HCT116 (cell line): ENCODE results near the gene GRID2. TPM values are rescaled to one million over a fixed set of nuclear protein-coding genes. Genes with fewer than 3 reads are reported as not detected.

Experiments
- ATAC-seq: fragments of 200-7000 bp; cut with Tn5 transposase; 2 replicates; pipeline ENCODE4 v1.9.1; 2020; ENCODE audit warnings: mild to moderate bottlenecking, moderate library complexity
- BruUV-seq: library from RNA; stranded (reverse); fragments of 400-500 nt; replicated peaks from 2 replicates; lab custom pipeline; 2021; lab: Mats Ljungman, UMichigan
- CTCF ChIA-PET: fragments of 300-600 bp; sonication (Branson Sonifier 250); formaldehyde crosslinking; loops from one replicate; lab custom pipeline; 2021; ENCODE audit warnings: antibody characterized with exemption; lab: Charles Lee
- POLR2A ChIA-PET: fragments of 300-600, 350-600 bp; sonication (Branson Sonifier 250); formaldehyde crosslinking; loops from one replicate; lab custom pipeline; 2021; ENCODE audit warnings: antibody characterized with exemption; lab: Charles Lee
- RAD21 ChIA-PET, 2 experiments: fragments of 300-600 bp; sonication (Branson Sonifier 250); formaldehyde crosslinking; loops; one replicate each; lab custom pipeline; 2023; ENCODE audit warnings: low total read pairs in 2 of 2; ENCODE audit not compliant: uncharacterized antibody in 2 of 2, unreplicated experiment in 2 of 2, low non-redundant PET in 1 of 2; lab: Charles Lee
- DNase-seq: peaks from one replicate; pipeline ENCODE4 v3.0.0-alpha.2; 2010; ENCODE audit warnings: low read depth, low spot score
- H2AFZ ChIP-seq: fragments of 200-600 bp; shearing (Covaris generic), sonication (generic); 2 replicates; pipeline ENCODE4 v1.6.1; 2017; ENCODE audit warnings: low read depth, mixed run types, mixed read lengths, antibody characterized with exemption, low read length; ENCODE audit not compliant: poor library complexity, severe bottlenecking
- H3K27ac ChIP-seq: 2 replicates; pipeline ENCODE4 v1.5.1; 2012; ENCODE audit warnings: low read depth, low read length
- H3K27me3 ChIP-seq: fragments of 200-600 bp; sonication (generic); 2 replicates; pipeline ENCODE4 v1.6.1; 2016; ENCODE audit warnings: mixed run types, low read length, mixed read lengths; ENCODE audit not compliant: insufficient read depth
- H3K36me3 ChIP-seq, 2 experiments: fragments of 200-500 bp in 1 of 2; fragments of 200-600 bp in 1 of 2; sonication (Bioruptor generic) in 1 of 2; sonication (generic) in 1 of 2; 2 replicates each; pipeline versions ENCODE4 v1.5.1 to v1.6.1; 2014 to 2016; ENCODE audit warnings: low read length in 2 of 2, inconsistent platforms in 1 of 2, mixed read lengths in 1 of 2, mixed run types in 1 of 2; ENCODE audit not compliant: insufficient read depth in 2 of 2, control insufficient read depth in 1 of 2
- H3K4me1 ChIP-seq, 2 experiments: fragments of 200-600 bp in 1 of 2; sonication (generic) in 1 of 2; 2 replicates each; pipeline versions ENCODE4 v1.5.1 to v1.6.1; 2012 to 2017; ENCODE audit warnings: low read length in 2 of 2, inconsistent platforms in 1 of 2, mild to moderate bottlenecking in 1 of 2, mixed read lengths in 1 of 2, mixed run types in 1 of 2, moderate library complexity in 1 of 2; ENCODE audit not compliant: insufficient read depth in 2 of 2, control insufficient read depth in 1 of 2
- H3K4me2 ChIP-seq: fragments of 200-600 bp; sonication (generic); 2 replicates; pipeline ENCODE4 v1.6.1; 2017; ENCODE audit warnings: mixed run types, low read length, mixed read lengths
- H3K4me3 ChIP-seq, 2 experiments: fragments of 200-600 bp in 1 of 2; sonication (generic) in 1 of 2; replicated peaks in 1 of 2; 2 replicates each; pipeline ENCODE4 v1.5.1; 2011 to 2016; ENCODE audit warnings: low read length in 2 of 2, control low read depth in 1 of 2, low read depth in 1 of 2, mild to moderate bottlenecking in 1 of 2, mixed read lengths in 1 of 2, mixed run types in 1 of 2
- H3K79me2 ChIP-seq: fragments of 200-600 bp; sonication (generic); 2 replicates; pipeline ENCODE4 v1.6.1; 2017; ENCODE audit warnings: mild to moderate bottlenecking, mixed run types, low read length, moderate library complexity, mixed read lengths; ENCODE audit not compliant: insufficient read depth
- H3K9ac ChIP-seq: fragments of 200-600 bp; sonication (generic); 2 replicates; pipeline ENCODE4 v1.6.1; 2016; ENCODE audit warnings: low read length, mixed read lengths
- H3K9me2 ChIP-seq: fragments of 200-600 bp; sonication (generic), shearing (Covaris generic); 2 replicates; pipeline ENCODE4 v1.6.1; 2017; ENCODE audit warnings: mixed run types, mild to moderate bottlenecking, moderate library complexity; ENCODE audit not compliant: insufficient read depth
- H3K9me3 ChIP-seq, 2 experiments: fragments of 200-500 bp in 1 of 2; fragments of 200-600 bp in 1 of 2; sonication (Bioruptor generic) in 1 of 2; sonication (generic) in 1 of 2; 2 replicates each; pipeline ENCODE4 v1.6.1; 2014 to 2017; ENCODE audit warnings: low read length in 2 of 2, mixed read lengths in 2 of 2, inconsistent platforms in 1 of 2, low read depth in 1 of 2, mild to moderate bottlenecking in 1 of 2, mixed run types in 1 of 2, moderate library complexity in 1 of 2; ENCODE audit not compliant: control insufficient read depth in 1 of 2, insufficient read depth in 1 of 2
- H4K20me1 ChIP-seq: fragments of 200-600 bp; sonication (generic), shearing (Covaris generic); 2 replicates; pipeline ENCODE4 v1.6.1; 2017; ENCODE audit warnings: mixed run types, mild to moderate bottlenecking, moderate library complexity; ENCODE audit not compliant: insufficient read depth
- EGR1 ChIP-seq: IDR thresholded peaks from 2 replicates; pipeline ENCODE4 v1.6.1; 2012; ENCODE audit warnings: low read depth
- ELF1 ChIP-seq: IDR thresholded peaks from 2 replicates; pipeline ENCODE4 v1.6.1; 2012; ENCODE audit warnings: low read depth, borderline replicate concordance
- FOSL1 ChIP-seq: IDR thresholded peaks from 2 replicates; pipeline ENCODE4 v1.6.1; 2012; ENCODE audit warnings: low read depth
- MAX ChIP-seq: IDR thresholded peaks from 2 replicates; pipeline ENCODE4 v1.6.1; 2012
- RAD21 ChIP-seq: IDR thresholded peaks from 2 replicates; pipeline ENCODE4 v1.6.1; 2012; ENCODE audit warnings: low read depth, mild to moderate bottlenecking
- SP1 ChIP-seq: IDR thresholded peaks from 2 replicates; pipeline ENCODE4 v1.6.1; 2012; ENCODE audit warnings: low read depth
- SRF ChIP-seq: IDR thresholded peaks from 2 replicates; pipeline ENCODE4 v1.6.1; 2012; ENCODE audit warnings: low read depth
- TCF7L2 ChIP-seq: IDR thresholded peaks from 2 replicates; pipeline ENCODE4 v1.7.0; 2011; ENCODE audit warnings: borderline replicate concordance, inconsistent platforms; ENCODE audit not compliant: insufficient read depth, insufficient read length; ENCODE audit errors: extremely low read depth
- YY1 ChIP-seq: IDR thresholded peaks from 2 replicates; pipeline ENCODE4 v1.6.1; 2011; ENCODE audit warnings: low read length, low read depth, moderate library complexity, mild to moderate bottlenecking; ENCODE audit not compliant: insufficient replicate concordance; ENCODE audit errors: extremely low read depth
- ZBTB33 ChIP-seq: IDR thresholded peaks from 2 replicates; pipeline ENCODE4 v1.6.1; 2011; ENCODE audit warnings: mild to moderate bottlenecking, low read length, moderate library complexity; ENCODE audit not compliant: insufficient replicate concordance; ENCODE audit errors: extremely low read depth
- ZNF274 ChIP-seq: fragments of 200-500 bp; sonication (Bioruptor generic); IDR thresholded peaks from 2 replicates; pipeline ENCODE4 v1.6.1; 2014; ENCODE audit warnings: mild to moderate bottlenecking, low read depth, low read length, inconsistent platforms
- intact Hi-C: fragments of 100-400 bp; cut with micrococcal nuclease; formaldehyde crosslinking; loops from 2 replicates; pipeline ENCODE4 v1.10.0; 2022
- total RNA-seq: library from RNA; stranded (reverse); gene quantifications from one replicate; pipeline ENCODE4 v1.2.1, GENCODE V29; 2021; ENCODE audit not compliant: unreplicated experiment

Gene GRID2
- total RNA-seq, 1 experiment from 2014 or later = not detected

GRCh38 chr4:92406488-92406887 is 102.7 kb downstream of the GRID2 start:
- BruUV-seq = no TSS peak
- no peaks in the 10 kb centered on the region for H3K36me3 ChIP-seq
- H4K20me1 ChIP-seq = no peaks in the 10 kb centered on the region
- no peaks in the 10 kb centered on the region for H3K9me2 ChIP-seq
- DNase-seq = no peak
- intact Hi-C loops = loop anchor here (10.0 kb wide), 1 partner anchor 788 kb away; no protein-coding TSS in a partner anchor
- CTCF ChIA-PET = no interaction called here
- RAD21 ChIA-PET = no interaction called here
- no peak overlapping the region for H3K9ac ChIP-seq
- H3K4me3 ChIP-seq = no peak overlapping the region
- H3K9me3 ChIP-seq = no peaks in the 10 kb centered on the region
- H3K79me2 ChIP-seq = no peaks in the 10 kb centered on the region
- no peaks in the 10 kb centered on the region for H3K4me1 ChIP-seq
- no peak for ATAC-seq
- H3K27me3 ChIP-seq = no peaks in the 10 kb centered on the region
- TF ChIP-seq TCF7L2 (no peak), SP1 (no peak), SRF (no peak), RAD21 (peak; percentile 20; the same call in 1 of the 2 replicates), ELF1 (no peak)
- H3K27ac ChIP-seq = no peak overlapping the region
- no peak overlapping the region for H2AFZ ChIP-seq
- no peak overlapping the region for H3K4me2 ChIP-seq
- POLR2A ChIA-PET = no interaction called here

- ATAC-seq (no peak), DNase-seq (no peak)
- no peaks in the 10 kb centered on the region for H3K9me3 ChIP-seq
- H3K4me1 ChIP-seq = no peaks in the 10 kb centered on the region
- intact Hi-C loops = no loop called here
- no peaks in the 10 kb centered on the region for H3K79me2 ChIP-seq
- no peak overlapping the region for H2AFZ ChIP-seq
- POLR2A ChIA-PET = no interaction called here
- no peak overlapping the region for H3K9ac ChIP-seq
- H3K36me3 ChIP-seq = no peaks in the 10 kb centered on the region
- no peaks in the 10 kb centered on the region for H4K20me1 ChIP-seq
- H3K4me3 ChIP-seq = no peak overlapping the region
- CTCF ChIA-PET = no interaction called here
- no peaks in the 10 kb centered on the region for H3K9me2 ChIP-seq
- RAD21 ChIA-PET = no interaction called here
- no peaks in the 10 kb centered on the region for H3K27me3 ChIP-seq
- no peak overlapping the region for H3K4me2 ChIP-seq
- BruUV-seq = no TSS peak
- TF ChIP-seq FOSL1 (no peak), ZBTB33 (no peak), ZNF274 (no peak), SRF (no peak), SP1 (no peak), YY1 (no peak), EGR1 (no peak), MAX (no peak)
- no peak overlapping the region for H3K27ac ChIP-seq
Measured at GRCh38 chr4:92421920-92422319, 118.2 kb downstream of the GRID2 start.
